Measurements from ENCODE around the gene DBI. TPM values are rescaled to one million over a fixed set of nuclear protein-coding genes. Genes with fewer than 3 reads are reported as not detected.

DBI gene
- total RNA-seq, 1 experiment from 2014 or later, result 129 TPM

DNA sequence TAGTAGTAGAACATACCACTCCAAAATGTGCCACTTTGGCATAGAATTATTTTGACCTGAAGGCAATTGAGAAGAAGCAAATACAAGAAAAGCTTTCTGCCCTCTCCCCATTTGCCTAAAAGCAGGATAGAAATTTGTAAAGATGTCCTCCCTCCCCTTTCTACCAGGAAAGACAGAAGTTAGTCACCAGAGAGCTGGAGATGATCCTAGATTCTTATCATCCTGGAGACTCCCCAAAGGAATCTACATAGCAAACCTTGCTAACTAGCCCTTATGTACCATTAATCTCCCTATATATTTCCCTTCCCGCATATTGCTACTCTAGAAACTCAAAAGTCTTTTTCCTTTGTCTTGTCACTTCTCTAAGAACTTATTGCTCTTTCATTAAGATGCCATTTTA lies 52.3 kb downstream of the DBI start (continued):
- no peak for TF ChIP-seq TCF7L2 (IDR thresholded peaks at IDR 0.05; ENCODE audit: borderline replicate concordance, extremely low read depth, insufficient read depth, insufficient read length)
- no peak for TF ChIP-seq CEBPB (IDR thresholded peaks at IDR 0.05; ENCODE audit: low read depth)
- no peak for TF ChIP-seq ZNF274 (IDR thresholded peaks at IDR 0.05; ENCODE audit: low read depth, low read length)
- TF ChIP-seq EZH2 (IDR thresholded peaks at IDR 0.05), result no peak
- TF ChIP-seq, protein P1, sequence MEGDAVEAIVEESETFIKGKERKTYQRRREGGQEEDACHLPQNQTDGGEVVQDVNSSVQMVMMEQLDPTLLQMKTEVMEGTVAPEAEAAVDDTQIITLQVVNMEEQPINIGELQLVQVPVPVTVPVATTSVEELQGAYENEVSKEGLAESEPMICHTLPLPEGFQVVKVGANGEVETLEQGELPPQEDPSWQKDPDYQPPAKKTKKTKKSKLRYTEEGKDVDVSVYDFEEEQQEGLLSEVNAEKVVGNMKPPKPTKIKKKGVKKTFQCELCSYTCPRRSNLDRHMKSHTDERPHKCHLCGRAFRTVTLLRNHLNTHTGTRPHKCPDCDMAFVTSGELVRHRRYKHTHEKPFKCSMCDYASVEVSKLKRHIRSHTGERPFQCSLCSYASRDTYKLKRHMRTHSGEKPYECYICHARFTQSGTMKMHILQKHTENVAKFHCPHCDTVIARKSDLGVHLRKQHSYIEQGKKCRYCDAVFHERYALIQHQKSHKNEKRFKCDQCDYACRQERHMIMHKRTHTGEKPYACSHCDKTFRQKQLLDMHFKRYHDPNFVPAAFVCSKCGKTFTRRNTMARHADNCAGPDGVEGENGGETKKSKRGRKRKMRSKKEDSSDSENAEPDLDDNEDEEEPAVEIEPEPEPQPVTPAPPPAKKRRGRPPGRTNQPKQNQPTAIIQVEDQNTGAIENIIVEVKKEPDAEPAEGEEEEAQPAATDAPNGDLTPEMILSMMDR (IDR thresholded peaks at IDR 0.05 in 2 of 3, conservative IDR thresholded peaks at IDR 0.05 in 1 of 3; ENCODE audit: borderline replicate concordance in 1 of 3, insufficient read depth in 1 of 3, low read depth in 2 of 3, low read length in 2 of 3), result no peak
- TF ChIP-seq ELF1 (IDR thresholded peaks at IDR 0.05; ENCODE audit: borderline replicate concordance, low read depth), result no peak

DNA sequence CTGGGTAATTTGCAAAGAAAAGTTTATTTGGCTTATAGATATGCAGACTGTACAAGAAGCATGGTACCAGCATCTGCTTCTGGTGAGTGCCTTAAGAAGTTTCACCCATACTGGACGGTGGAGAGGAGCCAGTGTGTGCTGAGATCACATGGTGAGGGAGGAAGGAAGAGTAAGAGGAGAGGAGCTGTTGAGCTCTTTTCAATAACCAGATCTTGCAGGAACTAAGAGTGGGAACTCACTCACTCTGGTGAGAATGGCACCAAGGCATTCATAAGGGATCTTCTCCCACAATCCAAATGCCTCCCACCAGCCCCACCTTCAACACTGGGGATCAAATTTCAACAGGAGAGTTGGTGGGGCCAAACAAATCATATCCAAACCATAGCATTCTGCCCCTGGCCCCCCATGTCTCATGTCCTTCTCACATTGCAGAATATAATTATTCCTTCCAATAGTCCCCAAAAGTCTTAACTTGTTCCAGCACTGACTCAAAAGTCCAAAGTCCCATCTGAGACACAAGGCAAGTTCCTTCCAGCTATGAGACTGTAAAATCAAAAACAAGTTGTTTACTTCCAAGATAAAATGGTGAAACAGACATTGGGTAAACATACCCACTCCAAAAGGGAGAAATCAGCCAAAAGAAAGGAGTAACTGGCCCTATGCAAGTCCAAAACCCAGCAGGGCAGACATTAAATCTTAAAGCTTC lies 53.2 kb downstream of the DBI start:
- ATAC-seq, result no peak
- no peak for DNase-seq (ENCODE audit: low read depth, low spot score)
- TF ChIP-seq, protein P2, sequence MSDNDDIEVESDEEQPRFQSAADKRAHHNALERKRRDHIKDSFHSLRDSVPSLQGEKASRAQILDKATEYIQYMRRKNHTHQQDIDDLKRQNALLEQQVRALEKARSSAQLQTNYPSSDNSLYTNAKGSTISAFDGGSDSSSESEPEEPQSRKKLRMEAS (IDR thresholded peaks at IDR 0.05), result no peak
- TF ChIP-seq ZNF274 (IDR thresholded peaks at IDR 0.05; ENCODE audit: low read depth, low read length), result no peak
- no peak for TF ChIP-seq TCF7L2 (IDR thresholded peaks at IDR 0.05; ENCODE audit: borderline replicate concordance, extremely low read depth, insufficient read depth, insufficient read length)
- POLR2A ChIA-PET, result no interaction called here
- H3K4me3 ChIP-seq (replicated peaks in 1 of 2; ENCODE audit: low read depth in 1 of 2, low read length in 2 of 2), result no peak overlapping the region
- H3K27me3 ChIP-seq (ENCODE audit: insufficient read depth, low read length), result no peaks in the 10 kb centered on the region
- CTCF ChIA-PET, result no interaction called here
- no peak overlapping the region for H3K9ac ChIP-seq (ENCODE audit: low read length)
- RAD21 ChIA-PET (ENCODE audit: low non-redundant PET in 1 of 2, low total read pairs in 2 of 2, uncharacterized antibody in 2 of 2, unreplicated experiment in 2 of 2), result no interaction called here
- H2AFZ ChIP-seq (ENCODE audit: low read depth, low read length, poor library complexity, severe bottlenecking), result no peak overlapping the region
- H3K79me2 ChIP-seq (ENCODE audit: insufficient read depth, low read length), result no peaks in the 10 kb centered on the region
- no peaks in the 10 kb centered on the region for H3K4me1 ChIP-seq (ENCODE audit: control insufficient read depth in 1 of 2, insufficient read depth in 2 of 2, low read length in 2 of 2)
- H3K4me2 ChIP-seq (ENCODE audit: low read length), result no peak overlapping the region
- H3K27ac ChIP-seq (ENCODE audit: low read depth, low read length), result no peak overlapping the region
- intact Hi-C loops (cut with micrococcal nuclease), result no loop called here
- no TSS peak for BruUV-seq (replicated peaks)
- H3K9me2 ChIP-seq (ENCODE audit: insufficient read depth), result no peaks in the 10 kb centered on the region
- no peaks in the 10 kb centered on the region for H4K20me1 ChIP-seq (ENCODE audit: insufficient read depth)
- H3K9me3 ChIP-seq (ENCODE audit: control insufficient read depth in 1 of 2, insufficient read depth in 1 of 2, low read depth in 1 of 2, low read length in 2 of 2), result peaks cover 3 to 4% of the 10 kb centered on the region in 2 experiments; a peak in 2 of 4 replicates
- H3K36me3 ChIP-seq (ENCODE audit: control insufficient read depth in 1 of 2, insufficient read depth in 2 of 2, low read length in 2 of 2), result no peaks in the 10 kb centered on the region

Measured in HCT116 (cell line).